A549 (cell line): ENCODE results near the gene CALU. TPM values are rescaled to one million over a fixed set of nuclear protein-coding genes. Genes with fewer than 3 reads are reported as not detected.

Source experiments
- ATAC-seq, 2 experiments: fragments of 200-7000 bp in 1 of 2; fragments of >200 bp in 1 of 2; cut with Nextera tagmentation in 1 of 2; cut with Tn5 transposase in 1 of 2; 3 replicates each; pipeline versions ENCODE4 v1.8.0 to v1.9.1; 2018 to 2020; ENCODE audit warnings: mild to moderate bottlenecking in 1 of 2, moderate library complexity in 1 of 2
- CTCF ChIA-PET: fragments of 300-600 bp; sonication (Branson Sonifier 250); formaldehyde crosslinking; extraction: SDS; loops from one replicate; lab custom pipeline; 2021; ENCODE audit warnings: antibody characterized with exemption, inconsistent platforms; lab: Yijun Ruan, JAX
- POLR2A ChIA-PET: fragments of 350-600 bp; formaldehyde crosslinking; extraction: SDS; loops from one replicate; lab custom pipeline; 2021; ENCODE audit warnings: antibody characterized with exemption, inconsistent platforms; lab: Yijun Ruan, JAX
- DNase-seq, 2 experiments: peaks; one replicate each; pipeline versions ENCODE4 v3.0.0 to v3.0.0-alpha.2; 2011 to 2016; ENCODE audit warnings: low read depth in 1 of 2, low spot score in 1 of 2
- FAIRE-seq: peaks from 2 replicates; lab custom pipeline; 2011; peaks lifted over from hg19 to GRCh38; lab: Jason Lieb, UNC
- H3K27ac ChIP-seq, 2 experiments: fragments of >200 bp; sonication (Bioruptor Twin); formaldehyde crosslinking; 3 replicates each; pipeline ENCODE4 v1.5.1; 2016 to 2017
- H3K4me1 ChIP-seq: fragments of >200 bp; sonication (Bioruptor Twin); formaldehyde crosslinking; 3 replicates; pipeline ENCODE4 v1.6.1; 2016
- H3K4me2 ChIP-seq: fragments of >200 bp; sonication (Bioruptor Twin); formaldehyde crosslinking; 3 replicates; pipeline ENCODE4 v1.6.1; 2016
- H3K4me3 ChIP-seq: fragments of >200 bp; sonication (Bioruptor Twin); formaldehyde crosslinking; 3 replicates; pipeline ENCODE4 v1.5.1; 2016
- H3K9me3 ChIP-seq: fragments of >200 bp; sonication (Bioruptor Twin); formaldehyde crosslinking; 3 replicates; pipeline ENCODE4 v1.6.1; 2016
- CEBPB ChIP-seq, 2 experiments: fragments of >200 bp in 1 of 2; sonication (Bioruptor Twin) in 1 of 2; formaldehyde crosslinking in 1 of 2; IDR thresholded peaks; 2 replicates each; pipeline ENCODE4 v1.6.1; 2012 to 2016
- EHMT2 ChIP-seq: fragments of 200-600 bp; sonication (generic); IDR thresholded peaks from 2 replicates; pipeline ENCODE4 v1.6.1; 2016; ENCODE audit warnings: antibody characterized with exemption, low read depth, mild to moderate bottlenecking, moderate library complexity
- EP300 ChIP-seq, 2 experiments: fragments of >200 bp; sonication (Bioruptor Twin); formaldehyde crosslinking; IDR thresholded peaks; 2 replicates in 1 of 2; 3 replicates in 1 of 2; pipeline ENCODE4 v1.6.1; 2016 to 2017
- ESRRA ChIP-seq: fragments of 150-350 bp; IDR thresholded peaks from 2 replicates; pipeline ENCODE4 v1.6.1; 2014; ENCODE audit warnings: mild to moderate bottlenecking, low read length, borderline replicate concordance
- FOSL2 ChIP-seq, 2 experiments: fragments of 450-650 bp in 1 of 2; fragments of >200 bp in 1 of 2; sonication (Bioruptor Twin) in 1 of 2; formaldehyde crosslinking; IDR thresholded peaks; 2 replicates each; pipeline versions ENCODE4 v1.5.0 to v1.6.1; 2016 to 2020; ENCODE audit warnings: mild to moderate bottlenecking in 1 of 2, moderate library complexity in 1 of 2
- HDAC2 ChIP-seq: fragments of 200-600 bp; sonication (generic); IDR thresholded peaks from 2 replicates; pipeline ENCODE4 v1.6.1; 2016
- HEYL ChIP-seq: fragments of 250-450 bp; sonication (Bioruptor Pico); IDR thresholded peaks from 2 replicates; pipeline ENCODE4 v1.8.0; 2021; ENCODE audit warnings: mild to moderate bottlenecking, moderate library complexity
- JUNB ChIP-seq: fragments of >200 bp; sonication (Bioruptor Twin); formaldehyde crosslinking; IDR thresholded peaks from 2 replicates; pipeline ENCODE4 v1.6.1; 2016
- KDM5A ChIP-seq: fragments of 200-600 bp; sonication (generic); IDR thresholded peaks from 2 replicates; pipeline ENCODE4 v1.6.1; 2016; ENCODE audit warnings: antibody characterized with exemption, mild to moderate bottlenecking
- MAFK ChIP-seq: fragments of 450-650 bp; IDR thresholded peaks from 2 replicates; pipeline ENCODE4 v1.6.1; 2014; ENCODE audit not compliant: partially characterized antibody
- NFE2L2 ChIP-seq: fragments of 150-350 bp; conservative IDR thresholded peaks from 2 replicates; pipeline ENCODE4 v1.6.1; 2014; ENCODE audit warnings: low read length
- NPAS2 ChIP-seq: fragments of 250-450 bp; sonication (Bioruptor Pico); IDR thresholded peaks from 2 replicates; pipeline ENCODE4 v1.8.0; 2022; ENCODE audit warnings: mild to moderate bottlenecking, moderate library complexity, borderline replicate concordance
- NR3C1 ChIP-seq: fragments of >200 bp; sonication (Bioruptor Twin); formaldehyde crosslinking; IDR thresholded peaks from 3 replicates; pipeline ENCODE4 v1.6.1; 2017
- PHF8 ChIP-seq: fragments of 200-600 bp; sonication (generic); IDR thresholded peaks from 2 replicates; pipeline ENCODE4 v1.6.1; 2016; ENCODE audit warnings: low read depth, mild to moderate bottlenecking, antibody characterized with exemption, moderate library complexity, borderline replicate concordance
- POLR2A ChIP-seq: IDR thresholded peaks from 2 replicates; pipeline ENCODE4 v1.6.1; 2012; ENCODE audit warnings: mild to moderate bottlenecking, low read length
- POLR2AphosphoS2 ChIP-seq: conservative IDR thresholded peaks from 2 replicates; pipeline ENCODE4 v1.6.1; 2012; ENCODE audit warnings: low read length, improper control_type of control experiment, inconsistent platforms
- RARB ChIP-seq: fragments of 250-450 bp; sonication (Bioruptor Pico); IDR thresholded peaks from 2 replicates; pipeline ENCODE4 v1.8.0; 2021; ENCODE audit warnings: mild to moderate bottlenecking, moderate library complexity
- RNF2 ChIP-seq: fragments of 200-600 bp; sonication (generic); IDR thresholded peaks from 2 replicates; pipeline ENCODE4 v1.6.1; 2016; ENCODE audit warnings: low read depth, mild to moderate bottlenecking, antibody characterized with exemption, moderate library complexity, borderline replicate concordance
- TP53 ChIP-seq: fragments of 250-450 bp; sonication (Bioruptor Pico); IDR thresholded peaks from 2 replicates; pipeline ENCODE4 v1.5.0; 2021; ENCODE audit warnings: mild to moderate bottlenecking, moderate library complexity
- ZFP36 ChIP-seq: fragments of 450-650 bp; IDR thresholded peaks from 2 replicates; pipeline ENCODE4 v1.6.1; 2014; ENCODE audit warnings: borderline replicate concordance; ENCODE audit not compliant: partially characterized antibody
- ZNF302 ChIP-seq: fragments of 250-450 bp; sonication (Bioruptor Pico); IDR thresholded peaks from 2 replicates; pipeline ENCODE4 v1.9.0; 2021; ENCODE audit warnings: inconsistent platforms, mild to moderate bottlenecking, moderate library complexity
- ZSCAN20 ChIP-seq: fragments of 250-450 bp; sonication (Bioruptor Pico); IDR thresholded peaks from 2 replicates; pipeline ENCODE4 v1.8.0; 2022; ENCODE audit warnings: mild to moderate bottlenecking, moderate library complexity
- WGBS: methylation state at CpG from one replicate; pipeline ENCODE4 v1.1.6; 2017; ENCODE audit errors: missing lambda C conversion rate; 5-methylcytosine and 5-hydroxymethylcytosine counted together
- polyA plus RNA-seq, 4 experiments: library from polyadenylated mRNA; depleted of rRNA in 3 of 4; stranded (reverse); fragments of >200 nt; fragmentation: RNase III in 1 of 4; extraction: RNeasy Plus Mini Kit Qiagen cat#74134 plus additional on column Dnase treatment in 1 of 4; gene quantifications; 2 replicates in 3 of 4; 3 replicates in 1 of 4; pipeline ENCODE4 v1.2.3, GENCODE V29; 2011 to 2017
- TF ChIP-seq, protein P1 (sequence below): fragments of >200 bp; sonication (Bioruptor Twin); formaldehyde crosslinking; IDR thresholded peaks from 3 replicates; pipeline ENCODE4 v1.6.1; 2016
- TF ChIP-seq, protein P2 (sequence below): fragments of 250-450 bp; sonication (Bioruptor Pico); IDR thresholded peaks from 2 replicates; pipeline ENCODE4 v1.5.0; 2020; ENCODE audit warnings: low read depth, mild to moderate bottlenecking, moderate library complexity
- TF ChIP-seq, protein P3 (sequence below): fragments of 450-650 bp; IDR thresholded peaks from 2 replicates; pipeline ENCODE4 v1.6.1; 2014; ENCODE audit warnings: antibody characterized with exemption
- TF ChIP-seq, protein P4 (sequence below): fragments of >200 bp; sonication (Bioruptor Twin); formaldehyde crosslinking; IDR thresholded peaks from 2 replicates; pipeline ENCODE4 v1.6.1; 2016
- TF ChIP-seq, protein P5 (sequence below): IDR thresholded peaks from 2 replicates; pipeline ENCODE4 v1.6.1; 2012
- TF ChIP-seq, protein P6 (sequence below): IDR thresholded peaks from 2 replicates; pipeline ENCODE4 v1.6.1; 2012
- TF ChIP-seq, protein P7 (sequence below): IDR thresholded peaks from 2 replicates; pipeline ENCODE4 v1.6.1; 2012; ENCODE audit warnings: low read depth, borderline replicate concordance

The CALU gene
- polyA plus RNA-seq, 2 of the 4 experiments (the other 2 are of a cell fraction): 192 to 233 TPM

DNA sequence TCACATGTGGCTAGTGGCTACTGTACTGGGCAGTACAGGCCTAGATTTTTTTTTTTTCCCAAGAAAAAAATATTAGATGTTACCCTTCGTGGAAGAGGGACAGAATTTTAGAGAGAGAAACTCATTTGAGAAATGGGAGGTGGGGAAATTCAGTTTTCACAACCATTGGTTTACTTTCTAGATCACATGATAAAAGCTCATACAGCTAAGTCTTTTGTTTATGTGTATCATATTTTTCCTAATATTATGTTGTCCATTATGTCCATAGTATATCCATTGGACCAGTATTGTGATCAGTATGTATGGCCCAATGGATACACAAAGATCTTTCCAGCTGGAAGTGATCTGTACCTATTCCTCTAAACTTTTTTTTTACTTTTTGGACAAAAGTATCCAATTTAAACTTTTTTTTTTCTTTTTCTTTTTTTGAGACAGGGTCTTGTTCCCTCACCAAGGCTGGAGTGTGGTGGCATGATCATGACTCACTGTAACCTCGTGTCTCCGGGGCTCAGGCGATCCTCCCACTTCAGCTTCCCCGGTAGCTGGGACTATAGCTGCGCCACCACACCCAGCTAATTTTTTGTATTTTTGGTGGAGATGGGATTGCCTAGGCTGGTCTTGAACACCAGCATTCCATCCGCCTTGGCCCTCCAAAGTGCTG is 4.1 kb downstream of the CALU start (continued):
- TF ChIP-seq, protein P1, sequence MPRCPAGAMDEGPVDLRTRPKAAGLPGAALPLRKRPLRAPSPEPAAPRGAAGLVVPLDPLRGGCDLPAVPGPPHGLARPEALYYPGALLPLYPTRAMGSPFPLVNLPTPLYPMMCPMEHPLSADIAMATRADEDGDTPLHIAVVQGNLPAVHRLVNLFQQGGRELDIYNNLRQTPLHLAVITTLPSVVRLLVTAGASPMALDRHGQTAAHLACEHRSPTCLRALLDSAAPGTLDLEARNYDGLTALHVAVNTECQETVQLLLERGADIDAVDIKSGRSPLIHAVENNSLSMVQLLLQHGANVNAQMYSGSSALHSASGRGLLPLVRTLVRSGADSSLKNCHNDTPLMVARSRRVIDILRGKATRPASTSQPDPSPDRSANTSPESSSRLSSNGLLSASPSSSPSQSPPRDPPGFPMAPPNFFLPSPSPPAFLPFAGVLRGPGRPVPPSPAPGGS: no peak
- TF ChIP-seq, protein P2, sequence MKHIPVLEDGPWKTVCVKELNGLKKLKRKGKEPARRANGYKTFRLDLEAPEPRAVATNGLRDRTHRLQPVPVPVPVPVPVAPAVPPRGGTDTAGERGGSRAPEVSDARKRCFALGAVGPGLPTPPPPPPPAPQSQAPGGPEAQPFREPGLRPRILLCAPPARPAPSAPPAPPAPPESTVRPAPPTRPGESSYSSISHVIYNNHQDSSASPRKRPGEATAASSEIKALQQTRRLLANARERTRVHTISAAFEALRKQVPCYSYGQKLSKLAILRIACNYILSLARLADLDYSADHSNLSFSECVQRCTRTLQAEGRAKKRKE: no peak

DNA sequence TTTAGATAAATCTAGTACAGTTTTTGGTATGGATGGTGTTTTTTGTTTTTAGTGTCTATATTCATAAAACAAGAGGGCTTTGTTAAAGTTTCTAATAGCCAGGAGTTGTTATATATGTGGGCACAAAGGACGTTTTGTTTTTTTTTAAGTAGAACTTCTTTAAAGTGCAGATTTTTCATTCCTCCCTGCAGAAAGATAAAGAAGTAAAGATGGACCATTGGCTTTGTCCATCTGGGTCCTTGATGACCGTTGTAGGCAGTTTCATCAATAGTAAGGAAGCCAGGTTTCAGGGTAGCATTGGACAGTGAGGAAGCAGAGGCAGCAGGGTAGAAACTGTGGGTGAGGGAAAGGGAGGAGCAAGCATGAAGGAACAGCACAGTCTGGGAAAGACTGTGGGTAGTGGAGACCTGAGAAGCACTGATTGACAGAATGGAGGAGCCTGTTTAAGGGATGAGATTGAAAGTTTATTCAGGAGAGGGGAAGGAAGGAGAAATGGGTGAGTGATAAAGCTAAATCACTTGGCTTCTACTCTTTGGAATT is 5.3 kb downstream of the CALU start:
- POLR2A ChIA-PET: interaction anchor here (1.8 kb wide), 1 partner anchor 11 kb away, joined by 4 read pairs; no protein-coding TSS in a partner anchor
- WGBS: 64% methylated on average over 2 of the region's 2 CpGs

DNA sequence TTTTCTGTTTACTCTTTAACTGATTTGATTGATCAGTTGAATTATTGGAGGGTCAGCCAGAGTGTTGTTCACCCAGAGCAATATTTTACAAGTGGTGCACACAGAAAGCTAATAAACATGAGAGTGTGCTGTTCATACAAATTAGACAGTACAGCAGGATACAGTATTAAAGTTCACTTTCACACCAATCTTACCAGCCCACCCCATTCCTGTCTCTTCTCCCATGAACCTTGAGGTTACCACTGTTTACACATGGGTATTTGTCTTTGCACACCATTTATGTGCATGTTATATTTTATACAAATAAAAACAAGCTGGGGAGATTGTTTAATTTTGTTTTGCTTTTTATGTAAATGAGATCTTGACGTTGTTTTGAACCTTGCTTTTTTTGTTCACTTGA is 6.5 kb downstream of the CALU start:
- CTCF ChIA-PET: interaction anchor here (0.7 kb wide), 1 partner anchor 29 kb away, joined by 4 read pairs; no protein-coding TSS in a partner anchor
- Histone ChIP-seq H3K4me2 (no peak overlapping the region), H3K4me3 (no peak overlapping the region), H3K4me1 (peaks cover 37% of the 10 kb centered on the region), H3K9me3 (no peaks in the 10 kb centered on the region), H3K27ac (no peak overlapping the region)
- WGBS: 100% methylated on average over 1 of the region's 1 CpG
- TF ChIP-seq EHMT2: no peak
- no peak for TF ChIP-seq EP300 (IDR thresholded peaks at IDR 0.05)
- no peak for TF ChIP-seq RARB
- TF ChIP-seq HEYL (CRISPR knock-in tag): no peak
- TF ChIP-seq, protein P3, sequence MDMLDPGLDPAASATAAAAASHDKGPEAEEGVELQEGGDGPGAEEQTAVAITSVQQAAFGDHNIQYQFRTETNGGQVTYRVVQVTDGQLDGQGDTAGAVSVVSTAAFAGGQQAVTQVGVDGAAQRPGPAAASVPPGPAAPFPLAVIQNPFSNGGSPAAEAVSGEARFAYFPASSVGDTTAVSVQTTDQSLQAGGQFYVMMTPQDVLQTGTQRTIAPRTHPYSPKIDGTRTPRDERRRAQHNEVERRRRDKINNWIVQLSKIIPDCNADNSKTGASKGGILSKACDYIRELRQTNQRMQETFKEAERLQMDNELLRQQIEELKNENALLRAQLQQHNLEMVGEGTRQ: no peak
- TF ChIP-seq, protein P4, sequence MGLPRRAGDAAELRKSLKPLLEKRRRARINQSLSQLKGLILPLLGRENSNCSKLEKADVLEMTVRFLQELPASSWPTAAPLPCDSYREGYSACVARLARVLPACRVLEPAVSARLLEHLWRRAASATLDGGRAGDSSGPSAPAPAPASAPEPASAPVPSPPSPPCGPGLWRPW: no peak
- no peak for TF ChIP-seq NFE2L2
- TF ChIP-seq POLR2AphosphoS2: no peak
- no peak for TF ChIP-seq TP53 (CRISPR knock-in tag)
- TF ChIP-seq, protein P5, sequence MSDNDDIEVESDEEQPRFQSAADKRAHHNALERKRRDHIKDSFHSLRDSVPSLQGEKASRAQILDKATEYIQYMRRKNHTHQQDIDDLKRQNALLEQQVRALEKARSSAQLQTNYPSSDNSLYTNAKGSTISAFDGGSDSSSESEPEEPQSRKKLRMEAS: no peak
- no peak for TF ChIP-seq NPAS2 (CRISPR knock-in tag)
- TF ChIP-seq HDAC2: no peak
- TF ChIP-seq ZSCAN20 (CRISPR knock-in tag): no peak
- TF ChIP-seq JUNB: no peak
- TF ChIP-seq MAFK: no peak
- no peak for TF ChIP-seq RNF2
- no peak for TF ChIP-seq FOSL2 (IDR thresholded peaks at IDR 0.05)
- no peak for TF ChIP-seq FOSL2 (CRISPR knock-in tag; IDR thresholded peaks at IDR 0.05)
- no peak for TF ChIP-seq POLR2A
- TF ChIP-seq, protein P6, sequence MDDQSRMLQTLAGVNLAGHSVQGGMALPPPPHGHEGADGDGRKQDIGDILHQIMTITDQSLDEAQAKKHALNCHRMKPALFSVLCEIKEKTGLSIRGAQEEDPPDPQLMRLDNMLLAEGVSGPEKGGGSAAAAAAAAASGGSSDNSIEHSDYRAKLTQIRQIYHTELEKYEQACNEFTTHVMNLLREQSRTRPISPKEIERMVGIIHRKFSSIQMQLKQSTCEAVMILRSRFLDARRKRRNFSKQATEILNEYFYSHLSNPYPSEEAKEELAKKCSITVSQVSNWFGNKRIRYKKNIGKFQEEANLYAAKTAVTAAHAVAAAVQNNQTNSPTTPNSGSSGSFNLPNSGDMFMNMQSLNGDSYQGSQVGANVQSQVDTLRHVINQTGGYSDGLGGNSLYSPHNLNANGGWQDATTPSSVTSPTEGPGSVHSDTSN: no peak
- no peak for TF ChIP-seq PHF8
- no peak for DNase-seq
- no peak for FAIRE-seq
- no peak for ATAC-seq
- POLR2A ChIA-PET: no interaction called here

More for the DNA sequence above, 5.3 kb downstream of the CALU start:
- no peak overlapping the region for H3K27ac ChIP-seq
- no peak overlapping the region for H3K4me2 ChIP-seq
- H3K4me3 ChIP-seq: no peak overlapping the region
- peaks cover 41% of the 10 kb centered on the region for H3K4me1 ChIP-seq
- FAIRE-seq (no peak), ATAC-seq (no peak), DNase-seq (no peak)
- H3K9me3 ChIP-seq: no peaks in the 10 kb centered on the region
- CTCF ChIA-PET: no interaction called here
- TF ChIP-seq, protein P3: no peak
- TF ChIP-seq POLR2AphosphoS2 (no peak), ZNF302 (CRISPR knock-in tag) (no peak), EP300 (IDR thresholded peaks at IDR 0.05) (no peak), CEBPB (IDR thresholded peaks at IDR 0.05) (no peak), KDM5A (no peak), ESRRA (no peak), ZFP36 (no peak), NR3C1 (no peak)
- TF ChIP-seq, protein P2: no peak
- TF ChIP-seq, protein P7, sequence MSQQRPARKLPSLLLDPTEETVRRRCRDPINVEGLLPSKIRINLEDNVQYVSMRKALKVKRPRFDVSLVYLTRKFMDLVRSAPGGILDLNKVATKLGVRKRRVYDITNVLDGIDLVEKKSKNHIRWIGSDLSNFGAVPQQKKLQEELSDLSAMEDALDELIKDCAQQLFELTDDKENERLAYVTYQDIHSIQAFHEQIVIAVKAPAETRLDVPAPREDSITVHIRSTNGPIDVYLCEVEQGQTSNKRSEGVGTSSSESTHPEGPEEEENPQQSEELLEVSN: no peak
